Measurements from ENCODE around the gene INTS15. TPM values are rescaled to one million over a fixed set of nuclear protein-coding genes. Genes with fewer than 3 reads are reported as not detected.
A peak's percentile ranks its signal among the peaks of the same experiment; 100 is the strongest.

Gene INTS15
- polyA plus RNA-seq, 1 of the 3 experiments (the other 2 are of a cell fraction), result 39.1 TPM

DNA sequence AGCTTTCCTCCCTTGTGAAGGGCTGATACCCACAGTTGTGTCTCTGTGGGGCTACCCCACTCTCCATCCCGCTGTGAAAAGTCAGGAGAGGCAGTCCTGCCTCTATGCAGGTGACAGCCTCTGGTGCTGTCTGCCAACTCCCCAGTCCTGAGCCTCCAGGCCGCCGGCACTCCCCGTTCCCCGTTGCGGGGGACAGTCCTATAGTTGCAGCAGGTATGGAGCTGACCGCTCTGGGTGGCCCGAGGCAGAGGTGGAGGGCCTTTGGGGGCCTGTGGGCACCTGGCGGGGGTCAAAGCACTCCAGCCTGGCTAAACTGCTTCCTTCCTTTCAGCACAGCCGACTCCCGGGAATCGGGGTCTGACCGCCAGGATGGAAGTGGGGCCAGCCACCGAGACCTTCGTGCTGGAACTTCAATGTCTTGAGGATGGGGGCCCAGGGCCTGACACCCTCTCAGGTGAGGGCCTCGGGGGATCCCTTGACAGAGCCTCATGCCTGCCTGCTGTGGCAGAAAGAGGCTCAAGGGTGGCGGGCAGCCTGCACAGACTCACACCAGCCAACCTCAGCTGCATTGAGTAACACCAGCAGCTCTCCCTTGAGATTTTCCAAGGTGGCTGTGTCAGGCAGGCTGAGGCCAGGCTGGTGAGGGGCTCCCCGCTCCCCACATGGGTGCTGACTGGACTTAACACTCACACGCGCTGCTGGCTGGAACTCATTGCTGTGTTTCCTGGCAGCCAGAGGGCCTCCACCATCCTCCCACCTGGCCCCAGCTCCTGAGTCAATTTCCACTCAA lies 27.2 kb downstream of the INTS15 start:
- H3K4me1 ChIP-seq (ENCODE audit: control insufficient read depth in 1 of 2, insufficient read depth in 2 of 2, low read depth in 1 of 2, low read length in 1 of 2), result peaks cover 0 to 13% of the 10 kb centered on the region in 2 experiments; a peak in 2 of 4 replicates
- DNase-seq, result no peak
- no peak overlapping the region for H3K27ac ChIP-seq (ENCODE audit: low read depth in 2 of 2, low read length in 1 of 2)
- TF ChIP-seq RCOR1 (IDR thresholded peaks at IDR 0.05; ENCODE audit: low read length) (no peak), FOXJ3 (CRISPR knock-in tag; IDR thresholded peaks at IDR 0.05) (no peak), TCF12 (IDR thresholded peaks at IDR 0.05) (no peak), TAF1 (IDR thresholded peaks at IDR 0.05; ENCODE audit: borderline replicate concordance, low read depth, low read length) (no peak), EZH2phosphoT487 (IDR thresholded peaks at IDR 0.05; ENCODE audit: borderline replicate concordance, low read depth) (no peak), YY1 (IDR thresholded peaks at IDR 0.05; ENCODE audit: low read depth) (no peak), SMC3 (IDR thresholded peaks at IDR 0.05; ENCODE audit: low read depth, low read length) (no peak), RXRA (IDR thresholded peaks at IDR 0.05; ENCODE audit: borderline replicate concordance, low read depth) (no peak), CHD2 (IDR thresholded peaks at IDR 0.05; ENCODE audit: low read length, partially characterized antibody) (no peak), ELF1 (IDR thresholded peaks at IDR 0.05) (no peak), JUND (IDR thresholded peaks at IDR 0.05) (no peak), SIN3A (IDR thresholded peaks at IDR 0.05; ENCODE audit: borderline replicate concordance, low read depth, low read length) (no peak), RAD21 (IDR thresholded peaks at IDR 0.05; ENCODE audit: low read length) (no peak), FOXM1 (IDR thresholded peaks at IDR 0.05; ENCODE audit: low read depth) (no peak), IRF3 (IDR thresholded peaks at IDR 0.05; ENCODE audit: low read depth, low read length) (no peak), TEAD4 (IDR thresholded peaks at IDR 0.05; ENCODE audit: borderline replicate concordance, insufficient read depth) (no peak)
- TF ChIP-seq, protein P1, sequence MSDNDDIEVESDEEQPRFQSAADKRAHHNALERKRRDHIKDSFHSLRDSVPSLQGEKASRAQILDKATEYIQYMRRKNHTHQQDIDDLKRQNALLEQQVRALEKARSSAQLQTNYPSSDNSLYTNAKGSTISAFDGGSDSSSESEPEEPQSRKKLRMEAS (IDR thresholded peaks at IDR 0.05; ENCODE audit: low read depth), result no peak
- TF ChIP-seq, protein P2, sequence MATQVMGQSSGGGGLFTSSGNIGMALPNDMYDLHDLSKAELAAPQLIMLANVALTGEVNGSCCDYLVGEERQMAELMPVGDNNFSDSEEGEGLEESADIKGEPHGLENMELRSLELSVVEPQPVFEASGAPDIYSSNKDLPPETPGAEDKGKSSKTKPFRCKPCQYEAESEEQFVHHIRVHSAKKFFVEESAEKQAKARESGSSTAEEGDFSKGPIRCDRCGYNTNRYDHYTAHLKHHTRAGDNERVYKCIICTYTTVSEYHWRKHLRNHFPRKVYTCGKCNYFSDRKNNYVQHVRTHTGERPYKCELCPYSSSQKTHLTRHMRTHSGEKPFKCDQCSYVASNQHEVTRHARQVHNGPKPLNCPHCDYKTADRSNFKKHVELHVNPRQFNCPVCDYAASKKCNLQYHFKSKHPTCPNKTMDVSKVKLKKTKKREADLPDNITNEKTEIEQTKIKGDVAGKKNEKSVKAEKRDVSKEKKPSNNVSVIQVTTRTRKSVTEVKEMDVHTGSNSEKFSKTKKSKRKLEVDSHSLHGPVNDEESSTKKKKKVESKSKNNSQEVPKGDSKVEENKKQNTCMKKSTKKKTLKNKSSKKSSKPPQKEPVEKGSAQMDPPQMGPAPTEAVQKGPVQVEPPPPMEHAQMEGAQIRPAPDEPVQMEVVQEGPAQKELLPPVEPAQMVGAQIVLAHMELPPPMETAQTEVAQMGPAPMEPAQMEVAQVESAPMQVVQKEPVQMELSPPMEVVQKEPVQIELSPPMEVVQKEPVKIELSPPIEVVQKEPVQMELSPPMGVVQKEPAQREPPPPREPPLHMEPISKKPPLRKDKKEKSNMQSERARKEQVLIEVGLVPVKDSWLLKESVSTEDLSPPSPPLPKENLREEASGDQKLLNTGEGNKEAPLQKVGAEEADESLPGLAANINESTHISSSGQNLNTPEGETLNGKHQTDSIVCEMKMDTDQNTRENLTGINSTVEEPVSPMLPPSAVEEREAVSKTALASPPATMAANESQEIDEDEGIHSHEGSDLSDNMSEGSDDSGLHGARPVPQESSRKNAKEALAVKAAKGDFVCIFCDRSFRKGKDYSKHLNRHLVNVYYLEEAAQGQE (IDR thresholded peaks at IDR 0.05; ENCODE audit: low read depth, low read length), result no peak
- TF ChIP-seq, protein P3, sequence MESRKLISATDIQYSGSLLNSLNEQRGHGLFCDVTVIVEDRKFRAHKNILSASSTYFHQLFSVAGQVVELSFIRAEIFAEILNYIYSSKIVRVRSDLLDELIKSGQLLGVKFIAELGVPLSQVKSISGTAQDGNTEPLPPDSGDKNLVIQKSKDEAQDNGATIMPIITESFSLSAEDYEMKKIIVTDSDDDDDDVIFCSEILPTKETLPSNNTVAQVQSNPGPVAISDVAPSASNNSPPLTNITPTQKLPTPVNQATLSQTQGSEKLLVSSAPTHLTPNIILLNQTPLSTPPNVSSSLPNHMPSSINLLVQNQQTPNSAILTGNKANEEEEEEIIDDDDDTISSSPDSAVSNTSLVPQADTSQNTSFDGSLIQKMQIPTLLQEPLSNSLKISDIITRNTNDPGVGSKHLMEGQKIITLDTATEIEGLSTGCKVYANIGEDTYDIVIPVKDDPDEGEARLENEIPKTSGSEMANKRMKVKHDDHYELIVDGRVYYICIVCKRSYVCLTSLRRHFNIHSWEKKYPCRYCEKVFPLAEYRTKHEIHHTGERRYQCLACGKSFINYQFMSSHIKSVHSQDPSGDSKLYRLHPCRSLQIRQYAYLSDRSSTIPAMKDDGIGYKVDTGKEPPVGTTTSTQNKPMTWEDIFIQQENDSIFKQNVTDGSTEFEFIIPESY (IDR thresholded peaks at IDR 0.05; ENCODE audit: borderline replicate concordance, low read depth), result no peak
- H3K4me2 ChIP-seq, result peak overlapping the region; percentile 100; the same call in 1 of the 2 replicates
- ChIA-PET CTCF (interaction anchor here (0.7 to 1.4 kb wide), 7 partner anchors 12 to 101 kb away, joined by 3 to 7 read pairs (median 4); partner anchors contain the start of genes INTS15, ZDHHC4 and ZNF316), POLR2A (interaction anchor here (1.7 to 1.8 kb wide), 2 partner anchors 20 to 27 kb away, joined by 5 to 9 read pairs; partner anchors contain the start of genes INTS15 and ZNF316)
- H4K20me1 ChIP-seq (ENCODE audit: insufficient read depth), result no peaks in the 10 kb centered on the region
- no peaks in the 10 kb centered on the region for H3K79me2 ChIP-seq (ENCODE audit: insufficient read depth)
- H3K9ac ChIP-seq, result no peak overlapping the region
- 92% methylated on average over 14 of the region's 20 CpGs for WGBS (ENCODE audit: low lambda C conversion rate)
- peaks cover 0 to 11% of the 10 kb centered on the region in 2 experiments for H3K36me3 ChIP-seq (replicated peaks in 1 of 2; ENCODE audit: control insufficient read depth in 1 of 2, insufficient read depth in 2 of 2, low read length in 1 of 2)
- no peaks in the 10 kb centered on the region for H3K9me3 ChIP-seq
- no peaks in the 10 kb centered on the region for H3K9me2 ChIP-seq
- H3K27me3 ChIP-seq (ENCODE audit: insufficient read depth), result no peaks in the 10 kb centered on the region
- no peak overlapping the region; a peak in 1 of 4 replicates for H3K4me3 ChIP-seq (ENCODE audit: low read depth in 2 of 2, low read length in 1 of 2)
- no peaks in the 10 kb centered on the region for H3F3A ChIP-seq (replicated peaks; ENCODE audit: insufficient read depth)
- H2AFZ ChIP-seq (ENCODE audit: low read depth), result no peak overlapping the region
